K562 (cell line): Measurements from ENCODE around the gene NENF. TPM values are rescaled to one million over a fixed set of nuclear protein-coding genes. Genes with fewer than 3 reads are reported as not detected.

ENCODE experiments used
- ATAC-seq: fragments of 200-7000 bp; cut with Tn5 transposase; 3 replicates; pipeline ENCODE4 v1.9.1; 2020; ENCODE audit warnings: moderate library complexity
- BruUV-seq: library from RNA; stranded (reverse); fragments of 400-500 nt; replicated peaks from 2 replicates; lab custom pipeline; 2021; lab: Mats Ljungman, UMichigan
- CTCF ChIA-PET: fragments of 300-600 bp; formaldehyde crosslinking; extraction: SDS; loops from one replicate; lab custom pipeline; 2021; ENCODE audit warnings: low intra/inter-chr PET ratio; lab: Yijun Ruan, JAX
- POLR2A ChIA-PET: fragments of 300-600, 350-650 bp; sonication (Branson Sonifier 250); formaldehyde crosslinking; extraction: SDS; loops from one replicate; lab custom pipeline; 2021; ENCODE audit warnings: antibody characterized with exemption, inconsistent platforms; lab: Yijun Ruan, JAX
- DNase-seq, 4 experiments: peaks; one replicate each; pipeline versions ENCODE4 v3.0.0 to v3.0.0-alpha.2; 2011 to 2018; ENCODE audit warnings: low spot score in 3 of 4, mixed read lengths in 3 of 4; ENCODE audit errors: extremely low read depth in 1 of 4
- FAIRE-seq: peaks from 2 replicates; lab custom pipeline; 2011; peaks lifted over from hg19 to GRCh38; lab: Jason Lieb, UNC
- H2AFZ ChIP-seq: 2 replicates; pipeline ENCODE4 v1.6.0; 2011; ENCODE audit warnings: low read depth, low read length, control low read depth, inconsistent platforms
- H3K27ac ChIP-seq: fragments of 200-600 bp; 3 replicates; pipeline ENCODE4 v1.8.0; 2011; ENCODE audit warnings: low read depth, mild to moderate bottlenecking, control low read depth, inconsistent platforms, low read length, moderate library complexity, mixed read lengths; ENCODE audit errors: extremely low read depth
- H3K27me3 ChIP-seq, 2 experiments: fragments of 300-600 bp in 1 of 2; 2 replicates in 1 of 2; 3 replicates in 1 of 2; pipeline versions ENCODE4 v1.6.0 to v1.8.0; 2011; ENCODE audit warnings: inconsistent platforms in 2 of 2, low read length in 2 of 2, mild to moderate bottlenecking in 1 of 2, mixed read lengths in 1 of 2, moderate library complexity in 1 of 2; ENCODE audit not compliant: control insufficient read depth in 2 of 2, insufficient read depth in 2 of 2
- H3K36me3 ChIP-seq: fragments of 300-600 bp; 3 replicates; pipeline ENCODE4 v1.8.0; 2011; ENCODE audit warnings: mild to moderate bottlenecking, low read length, inconsistent platforms; ENCODE audit not compliant: control insufficient read depth, insufficient read depth
- H3K4me1 ChIP-seq, 2 experiments: fragments of 200-600 bp in 1 of 2; replicated peaks in 1 of 2; 2 replicates in 1 of 2; 3 replicates in 1 of 2; pipeline versions ENCODE4 v1.5.1 to v1.8.0; 2011; ENCODE audit warnings: inconsistent platforms in 2 of 2, low read length in 2 of 2, mild to moderate bottlenecking in 1 of 2, mixed read lengths in 1 of 2, moderate library complexity in 1 of 2; ENCODE audit not compliant: control insufficient read depth in 2 of 2, insufficient read depth in 2 of 2
- H3K4me2 ChIP-seq: 2 replicates; pipeline ENCODE4 v1.6.1; 2011; ENCODE audit warnings: low read length, control low read depth, inconsistent platforms, mixed read lengths; ENCODE audit not compliant: insufficient read depth
- H3K4me3 ChIP-seq: fragments of 200-600 bp; sonication (generic), shearing (Covaris generic); 2 replicates; pipeline ENCODE4 v1.5.1; 2016; ENCODE audit warnings: control low read depth, inconsistent platforms
- H3K79me2 ChIP-seq: fragments of 200-600 bp; 3 replicates; pipeline ENCODE4 v1.8.0; 2011; ENCODE audit warnings: low read length, inconsistent platforms; ENCODE audit not compliant: control insufficient read depth, insufficient read depth
- H3K9ac ChIP-seq, 2 experiments: 2 replicates each; pipeline versions ENCODE4 v1.6.0 to v1.6.1; 2011; ENCODE audit warnings: low read depth in 2 of 2, low read length in 2 of 2, control low read depth in 1 of 2, inconsistent platforms in 1 of 2, mild to moderate bottlenecking in 1 of 2, mixed read lengths in 1 of 2; ENCODE audit not compliant: insufficient read depth in 1 of 2
- H3K9me1 ChIP-seq: one replicate; pipeline ENCODE4 v1.6.0; 2011; ENCODE audit warnings: inconsistent platforms, mild to moderate bottlenecking, low read length, moderate library complexity; ENCODE audit not compliant: control insufficient read depth, insufficient read depth
- H3K9me3 ChIP-seq: replicated peaks from 2 replicates; pipeline ENCODE4 v1.5.1; 2011; ENCODE audit warnings: low read depth, low read length, inconsistent platforms; ENCODE audit not compliant: control insufficient read depth, insufficient read depth
- H4K20me1 ChIP-seq: replicated peaks from 2 replicates; pipeline ENCODE4 v1.6.1; 2011; ENCODE audit warnings: low read length, inconsistent platforms, mixed read lengths; ENCODE audit not compliant: control insufficient read depth, insufficient read depth
- HMG20B ChIP-seq: fragments of 250-450 bp; sonication (Bioruptor Pico); IDR thresholded peaks from 2 replicates; pipeline ENCODE4 v1.5.0; 2021; ENCODE audit warnings: mild to moderate bottlenecking
- ID3 ChIP-seq, 2 experiments: fragments of 250-450 bp in 1 of 2; fragments of 450-650 bp in 1 of 2; sonication (Bioruptor Pico) in 1 of 2; IDR thresholded peaks; 2 replicates each; pipeline versions ENCODE4 v1.6.1 to v1.8.0; 2016 to 2021; ENCODE audit warnings: mild to moderate bottlenecking in 2 of 2, moderate library complexity in 2 of 2, missing compliant biosample characterization in 1 of 2, missing genetic modification characterization in 1 of 2
- IFI16 ChIP-seq: fragments of 250-450 bp; sonication (Bioruptor Pico); IDR thresholded peaks from 2 replicates; pipeline ENCODE4 v2.1.2; 2022; ENCODE audit warnings: mild to moderate bottlenecking, inconsistent platforms
- KLF6 ChIP-seq: fragments of 250-450 bp; sonication (Bioruptor Pico); IDR thresholded peaks from 2 replicates; pipeline ENCODE4 v1.4.0; 2020; ENCODE audit warnings: mild to moderate bottlenecking, moderate library complexity, borderline replicate concordance
- L3MBTL2 ChIP-seq: fragments of 450-650 bp; IDR thresholded peaks from 2 replicates; pipeline ENCODE4 v1.6.1; 2016; ENCODE audit warnings: mild to moderate bottlenecking, moderate library complexity
- RBM25 ChIP-seq: fragments of 200-400 bp; formaldehyde crosslinking; IDR thresholded peaks from 2 replicates; pipeline ENCODE4 v1.6.1; 2018; ENCODE audit warnings: low read length, low read depth, moderate library complexity; ENCODE audit not compliant: severe bottlenecking
- RFX1 ChIP-seq: fragments of 450-650 bp; IDR thresholded peaks from 2 replicates; pipeline ENCODE4 v1.6.1; 2016; ENCODE audit warnings: mild to moderate bottlenecking, moderate library complexity
- SPI1 ChIP-seq: IDR thresholded peaks from 2 replicates; pipeline ENCODE4 v1.6.1; 2011; ENCODE audit warnings: low read depth, low read length, control low read depth, borderline replicate concordance
- TAF15 ChIP-seq: fragments of 200-400 bp; formaldehyde crosslinking; IDR thresholded peaks from 2 replicates; pipeline ENCODE4 v1.6.1; 2017; ENCODE audit warnings: mild to moderate bottlenecking, low read depth, low read length, moderate library complexity
- TOE1 ChIP-seq, 2 experiments: fragments of 450-650 bp in 1 of 2; sonication (generic) in 1 of 2; formaldehyde crosslinking in 1 of 2; IDR thresholded peaks; 2 replicates each; pipeline versions ENCODE4 v1.7.1 to v1.8.0; 2016 to 2022; ENCODE audit warnings: borderline replicate concordance in 2 of 2, mild to moderate bottlenecking in 2 of 2, antibody characterized with exemption in 1 of 2, inconsistent platforms in 1 of 2, low read depth in 1 of 2, missing genetic modification reagents in 1 of 2, moderate library complexity in 1 of 2
- ZC3H4 ChIP-seq: sonication (generic); formaldehyde crosslinking; IDR thresholded peaks from 2 replicates; pipeline ENCODE4 v1.9.0; 2021; ENCODE audit warnings: missing genetic modification reagents, borderline replicate concordance
- ZNF146 ChIP-seq: IDR thresholded peaks from one replicate; pipeline ENCODE4 v1.6.1; 2018; ENCODE audit warnings: missing compliant biosample characterization; ENCODE audit not compliant: unreplicated experiment
- WGBS: fragments of 100-300 bp; shearing (Covaris generic); methylation state at CpG from one replicate; pipeline ENCODE4 v1.1.6; 2016; ENCODE audit warnings: low coverage, mixed read lengths; ENCODE audit not compliant: insufficient coverage; ENCODE audit errors: missing lambda C conversion rate; 5-methylcytosine and 5-hydroxymethylcytosine counted together
- in situ Hi-C: fragments of 300-500 bp; cut with MboI; formaldehyde crosslinking; loops from 4 replicates; pipeline ENCODE4 v1.15.0; 2018; ENCODE audit warnings: inconsistent platforms, mixed read lengths
- intact Hi-C: fragments of 100-400 bp; cut with micrococcal nuclease; formaldehyde crosslinking; loops from 2 replicates; pipeline ENCODE4 v1.14.2; 2022
- polyA plus RNA-seq, 8 experiments: library from polyadenylated mRNA; depleted of rRNA in 4 of 8; stranded (reverse) in 5 of 8; unstranded in 3 of 8; fragments of >200 nt; fragmentation: Nextera tagmentation in 2 of 8; fragmentation: Illumina TruSeq in 1 of 8; extraction: Ambion mirVana in 2 of 8; extraction: Trizol in 1 of 8; gene quantifications; 2 replicates each; pipeline versions ENCODE4 v1.2.1 to v1.2.3, GENCODE V29; 2011 to 2014; ENCODE audit warnings: inconsistent platforms in 1 of 8, missing spikeins in 1 of 8
- total RNA-seq, 7 experiments: library from RNA; depleted of rRNA in 6 of 7; stranded (reverse); fragments of >200 nt in 6 of 7; fragmentation: Illumina TruSeq in 2 of 7; extraction: Trizol in 2 of 7; gene quantifications; 2 replicates each; pipeline versions ENCODE4 v1.2.1 to v1.2.3, GENCODE V29; 2011 to 2021; ENCODE audit warnings: low replicate concordance in 1 of 7
- TF ChIP-seq, protein P1 (sequence below): fragments of 450-650 bp; IDR thresholded peaks from 2 replicates; pipeline ENCODE4 v1.6.1; 2016; ENCODE audit warnings: borderline replicate concordance

The NENF gene
- total and polyA plus RNA-seq, 9 of the 15 experiments (the other 6 are each of a cell fraction or from before 2014, with no cell fraction given) = 6.1 to 100 (median 72.8) TPM

DNA sequence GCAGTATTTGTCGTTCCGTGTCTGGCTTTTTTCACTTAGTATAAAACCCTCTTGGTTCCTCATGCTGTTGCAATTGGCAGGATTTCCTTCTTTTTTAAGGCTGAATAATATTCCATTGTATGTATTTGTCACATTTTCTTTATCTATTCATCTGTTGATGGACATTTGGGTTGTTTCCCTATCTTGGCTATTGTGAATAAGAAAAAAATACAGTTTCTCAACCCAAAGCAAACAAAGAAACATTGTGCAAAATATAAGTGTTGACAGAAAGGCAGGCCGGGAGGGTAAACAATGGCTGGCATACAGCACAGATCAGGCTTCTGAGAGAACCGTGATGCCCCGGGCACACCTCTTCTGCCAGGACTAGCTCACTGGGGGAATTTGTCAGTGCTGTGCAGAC, 26.9 kb downstream of the NENF start:
- in situ Hi-C loops = loop anchor here (5.0 to 10.0 kb wide), 2 partner anchors 387 to 525 kb away; no protein-coding TSS in a partner anchor
- WGBS = 16% methylated on average over 5 of the region's 5 CpGs

More for the DNA sequence above, 26.9 kb downstream of the NENF start:
- Histone ChIP-seq H2AFZ (no peak overlapping the region), H3K4me1 (peaks cover 0 to 10% of the 10 kb centered on the region in 2 experiments; a peak in 3 of 5 replicates), H3K79me2 (no peaks in the 10 kb centered on the region), H3K4me2 (no peak overlapping the region), H3K9me3 (peaks cover 4% of the 10 kb centered on the region), H3K27ac (no peak overlapping the region), H3K36me3 (no peaks in the 10 kb centered on the region), H3K9me1 (peaks cover 2% of the 10 kb centered on the region), H4K20me1 (no peaks in the 10 kb centered on the region), H3K27me3 (peaks cover 10 to 31% of the 10 kb centered on the region in 2 experiments; a peak in 3 of 5 replicates), H3K4me3 (no peak overlapping the region), H3K9ac (no peak overlapping the region)
- ChIA-PET POLR2A (interaction anchor here (0.5 kb wide), 1 partner anchor 327 kb away, joined by 4 read pairs; no protein-coding TSS in a partner anchor), CTCF (interaction anchor here (1.1 kb wide), 1 partner anchor 536 kb away, joined by 3 read pairs; no protein-coding TSS in a partner anchor)
- FAIRE-seq = no peak
- no peak for DNase-seq
- BruUV-seq = no TSS peak
- intact Hi-C loops = loop anchor here (5.0 kb wide), 3 partner anchors 92 to 762 kb away; no protein-coding TSS in a partner anchor
- TF ChIP-seq IFI16 = no peak
- no peak for TF ChIP-seq TAF15
- no peak for TF ChIP-seq ID3 (CRISPR knock-in tag; IDR thresholded peaks at IDR 0.05)
- no peak for TF ChIP-seq ID3 (tag; IDR thresholded peaks at IDR 0.05)
- no peak for TF ChIP-seq TOE1 (IDR thresholded peaks at IDR 0.05; ENCODE audit: borderline replicate concordance)
- no peak for TF ChIP-seq TOE1 (CRISPR knock-in tag; IDR thresholded peaks at IDR 0.05; ENCODE audit: borderline replicate concordance, low read depth)
- no peak for TF ChIP-seq L3MBTL2
- TF ChIP-seq RFX1 = no peak
- TF ChIP-seq, protein P1, sequence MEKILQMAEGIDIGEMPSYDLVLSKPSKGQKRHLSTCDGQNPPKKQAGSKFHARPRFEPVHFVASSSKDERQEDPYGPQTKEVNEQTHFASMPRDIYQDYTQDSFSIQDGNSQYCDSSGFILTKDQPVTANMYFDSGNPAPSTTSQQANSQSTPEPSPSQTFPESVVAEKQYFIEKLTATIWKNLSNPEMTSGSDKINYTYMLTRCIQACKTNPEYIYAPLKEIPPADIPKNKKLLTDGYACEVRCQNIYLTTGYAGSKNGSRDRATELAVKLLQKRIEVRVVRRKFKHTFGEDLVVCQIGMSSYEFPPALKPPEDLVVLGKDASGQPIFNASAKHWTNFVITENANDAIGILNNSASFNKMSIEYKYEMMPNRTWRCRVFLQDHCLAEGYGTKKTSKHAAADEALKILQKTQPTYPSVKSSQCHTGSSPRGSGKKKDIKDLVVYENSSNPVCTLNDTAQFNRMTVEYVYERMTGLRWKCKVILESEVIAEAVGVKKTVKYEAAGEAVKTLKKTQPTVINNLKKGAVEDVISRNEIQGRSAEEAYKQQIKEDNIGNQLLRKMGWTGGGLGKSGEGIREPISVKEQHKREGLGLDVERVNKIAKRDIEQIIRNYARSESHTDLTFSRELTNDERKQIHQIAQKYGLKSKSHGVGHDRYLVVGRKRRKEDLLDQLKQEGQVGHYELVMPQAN = no peak
- peak; percentile 68 for TF ChIP-seq ZNF146 (CRISPR knock-in tag)
- TF ChIP-seq RBM25 = peak; percentile 22
- no peak for TF ChIP-seq HMG20B (CRISPR knock-in tag)
- TF ChIP-seq KLF6 = no peak
- TF ChIP-seq ZC3H4 (CRISPR knock-in tag) = no peak
- TF ChIP-seq SPI1 = no peak
- no peak for ATAC-seq
